ENCODE measurements around the gene VPS52. TPM values are rescaled to one million over a fixed set of nuclear protein-coding genes. Genes with fewer than 3 reads are reported as not detected.
"Not testable (repeated sequence)": the region's sequence is repeated elsewhere in the genome, so short reads cannot be mapped to it uniquely, and the experiment has no call there.

Gene VPS52
- total RNA-seq, 1 donor from 2014 or later = 41.8 TPM

DNA sequence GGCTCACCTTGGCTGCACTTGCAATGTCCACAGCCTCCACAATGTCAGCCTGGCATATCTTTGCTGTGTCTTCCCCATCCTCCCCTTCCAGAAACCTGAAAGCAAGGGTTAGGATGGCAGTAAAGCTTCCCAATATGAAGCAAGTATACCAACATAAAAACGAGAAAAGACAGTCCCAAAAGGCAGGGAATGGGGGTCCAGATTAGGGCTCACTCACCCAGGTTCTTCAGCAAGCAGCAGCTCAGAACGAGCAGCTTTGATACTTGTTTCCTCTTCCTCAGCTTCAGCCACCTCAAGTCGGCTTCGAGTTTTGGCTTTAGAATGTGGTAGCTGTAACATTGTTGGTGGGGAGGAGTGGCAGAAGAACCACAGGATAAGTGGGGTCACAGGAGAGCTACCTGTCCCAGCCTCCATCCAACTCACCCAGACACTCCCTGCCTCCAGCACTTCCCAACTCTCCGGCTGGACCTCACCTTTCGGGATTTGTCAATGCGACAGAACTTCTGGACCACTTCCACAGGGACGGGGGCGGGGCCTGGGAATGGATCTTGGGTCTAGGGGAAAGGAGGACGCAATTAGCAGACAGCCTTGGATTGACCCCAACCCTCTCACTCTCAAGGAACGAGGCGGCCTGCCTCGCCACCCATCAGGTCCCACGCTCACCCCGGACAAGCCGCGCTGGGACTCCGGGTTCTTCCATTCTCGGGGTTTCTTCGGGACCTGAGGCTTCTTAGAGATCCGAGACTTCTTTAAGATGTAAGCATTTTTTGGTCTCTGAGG is 16.7 kb upstream of the VPS52 start:
- TF ChIP-seq, protein P1, sequence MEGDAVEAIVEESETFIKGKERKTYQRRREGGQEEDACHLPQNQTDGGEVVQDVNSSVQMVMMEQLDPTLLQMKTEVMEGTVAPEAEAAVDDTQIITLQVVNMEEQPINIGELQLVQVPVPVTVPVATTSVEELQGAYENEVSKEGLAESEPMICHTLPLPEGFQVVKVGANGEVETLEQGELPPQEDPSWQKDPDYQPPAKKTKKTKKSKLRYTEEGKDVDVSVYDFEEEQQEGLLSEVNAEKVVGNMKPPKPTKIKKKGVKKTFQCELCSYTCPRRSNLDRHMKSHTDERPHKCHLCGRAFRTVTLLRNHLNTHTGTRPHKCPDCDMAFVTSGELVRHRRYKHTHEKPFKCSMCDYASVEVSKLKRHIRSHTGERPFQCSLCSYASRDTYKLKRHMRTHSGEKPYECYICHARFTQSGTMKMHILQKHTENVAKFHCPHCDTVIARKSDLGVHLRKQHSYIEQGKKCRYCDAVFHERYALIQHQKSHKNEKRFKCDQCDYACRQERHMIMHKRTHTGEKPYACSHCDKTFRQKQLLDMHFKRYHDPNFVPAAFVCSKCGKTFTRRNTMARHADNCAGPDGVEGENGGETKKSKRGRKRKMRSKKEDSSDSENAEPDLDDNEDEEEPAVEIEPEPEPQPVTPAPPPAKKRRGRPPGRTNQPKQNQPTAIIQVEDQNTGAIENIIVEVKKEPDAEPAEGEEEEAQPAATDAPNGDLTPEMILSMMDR (IDR thresholded peaks at IDR 0.05; ENCODE audit: unreplicated experiment) = no peak
- Mint-ChIP-seq H3K4me1 (ENCODE audit: unreplicated experiment) (peaks cover 38% of the 10 kb centered on the region), H3K27me3 (ENCODE audit: unreplicated experiment) (peaks cover 6% of the 10 kb centered on the region), H3K36me3 (ENCODE audit: low read depth, unreplicated experiment) (peaks cover 30% of the 10 kb centered on the region), H3K9me3 (ENCODE audit: unreplicated experiment) (no peaks in the 10 kb centered on the region), H3K27ac (ENCODE audit: unreplicated experiment) (peak overlapping the region; percentile 36), H3K4me3 (ENCODE audit: unreplicated experiment) (peak overlapping the region; percentile 95)
- DNase-seq (ENCODE audit: low spot score) = no peak

DNA sequence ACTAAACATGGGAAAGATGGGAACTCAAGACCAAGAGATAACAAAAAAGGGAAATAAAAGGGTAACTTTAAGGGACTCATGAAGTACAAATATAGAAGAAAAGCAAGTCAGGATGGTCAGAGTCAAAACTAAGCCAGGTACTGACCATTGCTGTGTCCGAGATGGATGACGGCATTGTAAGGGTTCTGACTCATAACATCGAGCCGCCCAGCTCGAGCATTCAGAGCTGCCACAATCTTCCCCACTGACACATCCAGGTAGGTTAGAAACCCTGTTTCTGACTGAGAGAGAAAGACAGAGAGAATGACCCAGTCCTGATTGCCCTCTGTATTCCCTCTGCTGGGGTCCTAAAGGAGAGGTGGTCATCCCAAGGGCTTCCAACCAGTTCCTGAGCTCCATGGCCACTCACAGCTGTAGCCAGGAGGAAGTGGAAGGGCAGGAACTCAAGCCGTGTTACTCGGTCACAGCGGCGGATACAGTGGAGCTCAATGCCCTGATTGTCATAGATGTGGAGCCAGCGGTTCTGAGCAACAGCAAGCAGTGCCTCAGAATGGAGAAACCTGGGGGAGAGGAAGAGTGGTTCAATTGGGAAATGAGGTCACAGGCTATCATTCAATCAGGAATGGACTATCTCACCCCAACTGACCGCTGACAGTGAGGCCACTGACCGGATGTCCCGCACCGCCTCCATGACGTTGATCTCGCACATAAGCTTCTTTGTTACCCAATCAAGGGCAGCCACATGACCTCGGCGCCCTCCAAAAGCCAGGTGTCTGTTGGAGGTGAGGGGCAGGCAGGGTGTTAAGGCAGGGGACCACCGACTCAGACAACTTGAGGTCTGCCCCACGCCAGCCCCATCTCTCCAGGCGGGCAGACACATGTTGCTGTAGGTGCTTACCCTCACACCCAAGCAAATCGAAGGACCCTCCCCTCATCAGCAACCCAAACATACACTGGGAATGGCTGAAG is 15.6 kb upstream of the VPS52 start:
- peak overlapping the region; percentile 95 for H3K4me3 Mint-ChIP-seq (ENCODE audit: unreplicated experiment)
- H3K27ac Mint-ChIP-seq (ENCODE audit: unreplicated experiment) = peak overlapping the region; percentile 44
- DNase-seq (ENCODE audit: low spot score) = no peak
- peaks cover 4% of the 10 kb centered on the region for H3K27me3 Mint-ChIP-seq (ENCODE audit: unreplicated experiment)
- TF ChIP-seq, protein P1 (IDR thresholded peaks at IDR 0.05; ENCODE audit: unreplicated experiment) = no peak
- H3K36me3 Mint-ChIP-seq (ENCODE audit: low read depth, unreplicated experiment) = peaks cover 23% of the 10 kb centered on the region
- peaks cover 38% of the 10 kb centered on the region for H3K4me1 Mint-ChIP-seq (ENCODE audit: unreplicated experiment)
- H3K9me3 Mint-ChIP-seq (ENCODE audit: unreplicated experiment) = no peaks in the 10 kb centered on the region

DNA sequence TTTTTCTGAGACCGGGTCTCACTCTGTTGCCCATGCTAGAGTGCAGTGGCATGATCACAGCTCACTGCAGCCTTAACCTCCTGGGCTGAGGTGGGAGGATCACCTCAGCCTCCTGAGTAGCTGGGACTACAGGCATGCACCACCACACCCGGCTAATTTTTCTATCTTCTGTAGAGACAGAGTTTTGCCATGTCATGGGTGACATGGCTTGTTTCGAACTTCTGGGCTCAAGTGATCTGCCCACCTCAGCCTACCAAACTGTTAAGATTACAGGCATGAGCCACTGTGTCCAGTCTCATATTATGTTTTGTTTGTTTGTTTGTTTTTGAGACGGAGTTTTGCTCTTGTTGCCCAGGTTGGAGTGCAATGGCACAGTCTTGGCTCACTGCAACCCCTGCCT is 13.5 kb upstream of the VPS52 start:
- Mint-ChIP-seq H3K4me1 (ENCODE audit: unreplicated experiment) (peaks cover 27% of the 10 kb centered on the region), H3K36me3 (ENCODE audit: low read depth, unreplicated experiment) (peaks cover 17% of the 10 kb centered on the region)
- H3K4me3 Mint-ChIP-seq (ENCODE audit: unreplicated experiment); DNase-seq (ENCODE audit: low spot score); H3K27me3 Mint-ChIP-seq (ENCODE audit: unreplicated experiment); H3K9me3 Mint-ChIP-seq (ENCODE audit: unreplicated experiment); H3K27ac Mint-ChIP-seq (ENCODE audit: unreplicated experiment): not testable (repeated sequence)

DNA sequence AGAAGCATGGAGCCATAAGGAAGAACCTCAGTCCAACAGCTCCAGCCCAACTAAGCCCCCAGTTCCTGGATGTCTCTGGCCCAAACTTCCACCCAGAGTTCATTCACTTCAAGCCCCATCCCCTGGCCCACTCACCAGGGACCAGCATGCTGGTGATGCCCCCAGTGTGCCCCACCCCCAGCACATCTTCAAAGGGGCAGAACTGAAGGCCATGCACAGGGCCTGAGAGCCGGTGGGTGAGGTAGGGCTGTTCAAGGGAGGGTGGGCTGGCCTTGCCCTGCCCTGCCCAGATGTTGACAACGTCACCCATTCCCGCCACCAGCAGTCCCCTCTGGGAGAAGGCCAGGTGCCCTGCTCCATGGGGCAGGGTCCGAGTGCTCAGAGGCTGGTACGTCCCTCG is 8.9 kb upstream of the VPS52 start:
- Mint-ChIP-seq H3K4me3 (ENCODE audit: unreplicated experiment) (no peak overlapping the region), H3K9me3 (ENCODE audit: unreplicated experiment) (no peaks in the 10 kb centered on the region), H3K4me1 (ENCODE audit: unreplicated experiment) (peaks cover 13% of the 10 kb centered on the region), H3K27me3 (ENCODE audit: unreplicated experiment) (peaks cover 5% of the 10 kb centered on the region), H3K36me3 (ENCODE audit: low read depth, unreplicated experiment) (peaks cover 13% of the 10 kb centered on the region), H3K27ac (ENCODE audit: unreplicated experiment) (no peak overlapping the region)
- TF ChIP-seq, protein P1 (IDR thresholded peaks at IDR 0.05; ENCODE audit: unreplicated experiment) = no peak
- no peak for DNase-seq (ENCODE audit: low spot score)

DNA sequence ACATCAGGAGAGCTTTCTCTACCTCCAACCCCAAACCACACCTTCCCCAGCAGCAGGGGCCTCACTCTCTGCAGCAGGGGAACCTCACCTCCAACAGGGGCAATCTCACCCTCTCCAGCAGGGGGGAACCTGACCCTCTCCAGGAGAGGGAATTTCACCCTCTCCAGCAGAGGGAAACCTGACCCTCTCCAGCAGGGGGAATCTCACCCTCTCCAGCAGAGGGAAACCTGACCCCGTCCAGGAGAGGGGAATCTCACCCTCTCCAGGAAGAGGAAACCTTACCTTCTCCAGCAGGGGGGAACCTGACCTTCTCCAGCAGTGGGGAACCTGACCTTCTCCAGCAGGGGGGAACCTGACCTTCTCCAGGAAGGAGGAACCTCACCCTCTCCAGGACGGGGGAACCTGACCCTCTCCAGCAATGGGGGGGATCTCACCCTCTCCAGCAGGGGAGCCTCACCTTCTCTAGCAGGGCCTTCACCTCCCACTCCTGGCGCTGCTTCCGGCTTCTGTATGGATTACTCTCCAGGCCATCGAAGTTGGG is 8.4 kb upstream of the VPS52 start:
- peak; percentile 71 for DNase-seq (ENCODE audit: low spot score)
- TF ChIP-seq, protein P1 (IDR thresholded peaks at IDR 0.05; ENCODE audit: unreplicated experiment) = peak; percentile 76
- Mint-ChIP-seq H3K4me1 (ENCODE audit: unreplicated experiment) (peaks cover 14% of the 10 kb centered on the region), H3K27me3 (ENCODE audit: unreplicated experiment) (peaks cover 5% of the 10 kb centered on the region), H3K36me3 (ENCODE audit: low read depth, unreplicated experiment) (peaks cover 13% of the 10 kb centered on the region), H3K27ac (ENCODE audit: unreplicated experiment) (no peak overlapping the region), H3K4me3 (ENCODE audit: unreplicated experiment) (no peak overlapping the region), H3K9me3 (ENCODE audit: unreplicated experiment) (no peaks in the 10 kb centered on the region)

Measured in endothelial cell (in vitro differentiated cells).